Fibroblast of skin of right biceps (primary cell): ENCODE data around the gene PARL.

ENCODE experiments used
- DNase-seq: peaks from one replicate; pipeline ENCODE4 v3.0.0-alpha.2; 2013

The PARL gene

GRCh38 chr3:183884427-183885296 is at the start of gene PARL:
PARL (minus strand) TSS chr3:183884880; CDS start chr3:183884846, 34 bp downstream.
- DNase-seq: peak; percentile 88

GRCh38 chr3:183933160-183933559 is 48.5 kb upstream of the PARL start:
- DNase-seq: no peak

- DNase-seq: no peak
Observed at GRCh38 chr3:183931881-183932280, 47.2 kb upstream of the PARL start.

- no peak for DNase-seq
Observed at GRCh38 chr3:183930086-183930485, 45.4 kb upstream of the PARL start.

GRCh38 chr3:183927059-183927458 is 42.4 kb upstream of the PARL start:
- no peak for DNase-seq

GRCh38 chr3:183924956-183925355 is 40.3 kb upstream of the PARL start:
- peak; percentile 72 for DNase-seq

- DNase-seq: no peak
Observed at GRCh38 chr3:183924543-183924942, 39.9 kb upstream of the PARL start.

GRCh38 chr3:183922421-183922820 is 37.7 kb upstream of the PARL start:
- no peak for DNase-seq

GRCh38 chr3:183921096-183921495 is 36.4 kb upstream of the PARL start:
- no peak for DNase-seq

GRCh38 chr3:183920416-183920815 is 35.7 kb upstream of the PARL start:
- no peak for DNase-seq

GRCh38 chr3:183918178-183918577 is 33.5 kb upstream of the PARL start:
- DNase-seq: no peak

- DNase-seq: no peak
Observed at GRCh38 chr3:183917776-183918175, 33.1 kb upstream of the PARL start.

- DNase-seq: no peak
Observed at GRCh38 chr3:183914856-183915255, 30.2 kb upstream of the PARL start.

GRCh38 chr3:183913580-183913920 is 28.9 kb upstream of the PARL start:
- no peak for DNase-seq

GRCh38 chr3:183912895-183913579 is 28.4 kb upstream of the PARL start:
- DNase-seq: no peak

- no peak for DNase-seq
Observed at GRCh38 chr3:183911763-183912506, 27.3 kb upstream of the PARL start.

- no peak for DNase-seq
Observed at GRCh38 chr3:183911087-183911486, 26.4 kb upstream of the PARL start.

- no peak for DNase-seq
Observed at GRCh38 chr3:183909030-183909600, 24.4 kb upstream of the PARL start.

GRCh38 chr3:183907911-183908331 is 23.2 kb upstream of the PARL start:
- no peak for DNase-seq

GRCh38 chr3:183907176-183907575 is 22.5 kb upstream of the PARL start:
- DNase-seq: no peak

- DNase-seq: no peak
Observed at GRCh38 chr3:183906234-183906921, 21.7 kb upstream of the PARL start.
